Activated CD4-positive, alpha-beta T cell treated with anti-CD3 and anti-CD28 coated beads, Interleukin-2, amount 10 ng/mL, durations not matched to agents 7 days and 5 days (primary cell): ENCODE results near the gene TMPRSS5. TPM values are rescaled to one million over a fixed set of nuclear protein-coding genes. Genes with fewer than 3 reads are reported as not detected.

Experiments
- total RNA-seq, 2 experiments: library from RNA; stranded (reverse); gene quantifications; one replicate each; pipeline ENCODE4 v1.2.3, GENCODE V29; 2021

The TMPRSS5 gene
- total RNA-seq, 2 experiments from 2014 or later: 0.52 to 0.64 TPM

Other genes starting within 250 kb of the TMPRSS5 start
- not detected for gene DRD2, start 230.9 kb downstream of the TMPRSS5 start, total RNA-seq
- gene ZW10, start 67.4 kb upstream of the TMPRSS5 start, total RNA-seq: 10 to 100 TPM; 19.9 to 20.8 TPM
- gene CLDN25, start 73.5 kb upstream of the TMPRSS5 start, total RNA-seq: not detected
- gene USP28, start 169.3 kb upstream of the TMPRSS5 start, total RNA-seq: 10 to 100 TPM; 36.7 to 36.9 TPM
- not detected for gene HTR3B, start 198.5 kb upstream of the TMPRSS5 start, total RNA-seq